H1 (cell line): ENCODE data around the gene ZC3H7B. TPM values are rescaled to one million over a fixed set of nuclear protein-coding genes. Genes with fewer than 3 reads are reported as not detected.

Source experiments
- CTCF ChIA-PET: fragments of 300-600 bp; sonication (Branson Sonifier 250); formaldehyde crosslinking; loops from one replicate; lab custom pipeline; 2021; ENCODE audit not compliant: partially characterized antibody; lab: Charles Lee
- POLR2A ChIA-PET: fragments of 300-600 bp; sonication (Branson Sonifier 250); formaldehyde crosslinking; loops from one replicate; lab custom pipeline; 2021; ENCODE audit warnings: inconsistent platforms; ENCODE audit not compliant: partially characterized antibody; lab: Charles Lee
- DNase-seq, 2 experiments: peaks; one replicate each; pipeline versions ENCODE4 v3.0.0 to v3.0.0-alpha.2; 2010 to 2022; ENCODE audit warnings: low spot score in 2 of 2, low read depth in 1 of 2, mixed read lengths in 1 of 2
- FAIRE-seq: peaks from 2 replicates; lab custom pipeline; 2011; peaks lifted over from hg19 to GRCh38; lab: Jason Lieb, UNC
- H2AFZ ChIP-seq: 2 replicates; pipeline ENCODE4 v1.8.1; 2012; ENCODE audit warnings: low read length, inconsistent platforms
- H2AK5ac ChIP-seq: 2 replicates; pipeline ENCODE4 v1.6.1; 2013; ENCODE audit warnings: low read depth, low read length
- H2BK120ac ChIP-seq: replicated peaks from 2 replicates; pipeline ENCODE3; 2013; ENCODE audit warnings: low read depth, low read length, inconsistent platforms
- H2BK12ac ChIP-seq: 2 replicates; pipeline ENCODE4 v1.6.1; 2013; ENCODE audit warnings: low read depth, low read length
- H2BK15ac ChIP-seq: 2 replicates; pipeline ENCODE4 v1.6.1; 2013; ENCODE audit warnings: low read length
- H2BK20ac ChIP-seq: 2 replicates; pipeline ENCODE4 v1.6.1; 2013; ENCODE audit warnings: low read length
- H2BK5ac ChIP-seq: 2 replicates; pipeline ENCODE4 v1.6.1; 2013; ENCODE audit warnings: low read depth, low read length
- H3K14ac ChIP-seq: 2 replicates; pipeline ENCODE4 v1.6.1; 2013; ENCODE audit warnings: inconsistent platforms; ENCODE audit not compliant: insufficient read length
- H3K18ac ChIP-seq: 2 replicates; pipeline ENCODE4 v1.6.1; 2013; ENCODE audit warnings: low read length; ENCODE audit errors: extremely low read depth
- H3K23ac ChIP-seq: 2 replicates; pipeline ENCODE4 v1.6.1; 2013; ENCODE audit warnings: inconsistent platforms; ENCODE audit not compliant: insufficient read length
- H3K23me2 ChIP-seq: 2 replicates; pipeline ENCODE4 v1.6.1; 2013; ENCODE audit warnings: low read depth, low read length
- H3K27ac ChIP-seq: 2 replicates; pipeline ENCODE4 v1.6.1; 2011; ENCODE audit warnings: low read depth, low read length, inconsistent platforms
- H3K27me3 ChIP-seq, 4 experiments: replicated peaks in 1 of 4; 1 replicate in 1 of 4; 2 replicates in 3 of 4; pipeline versions ENCODE4 v1.6.1 to v1.8.1; 2011 to 2013; ENCODE audit warnings: low read length in 3 of 4, mild to moderate bottlenecking in 3 of 4, inconsistent platforms in 2 of 4, mixed read lengths in 2 of 4, moderate library complexity in 1 of 4; ENCODE audit not compliant: control insufficient read depth in 3 of 4, insufficient read depth in 3 of 4; ENCODE audit errors: extremely low read depth in 1 of 4
- H3K36me3 ChIP-seq, 4 experiments: 2 replicates each; pipeline versions ENCODE4 v1.6.1 to v1.8.1; 2011 to 2013; ENCODE audit warnings: mild to moderate bottlenecking in 4 of 4, low read length in 3 of 4, moderate library complexity in 2 of 4, control low read depth in 1 of 4, inconsistent platforms in 1 of 4; ENCODE audit not compliant: insufficient read depth in 4 of 4, control insufficient read depth in 2 of 4
- H3K4ac ChIP-seq: replicated peaks from 2 replicates; pipeline ENCODE3; 2013; ENCODE audit warnings: low read length, low read depth, mixed read lengths, inconsistent platforms; ENCODE audit not compliant: insufficient read length
- H3K4me1 ChIP-seq, 4 experiments: replicated peaks in 1 of 4; 1 replicate in 1 of 4; 2 replicates in 3 of 4; pipeline versions ENCODE4 v1.6.1 to v1.8.1; 2011 to 2013; ENCODE audit warnings: low read length in 3 of 4, inconsistent platforms in 2 of 4, mixed read lengths in 1 of 4; ENCODE audit not compliant: insufficient read depth in 4 of 4, control insufficient read depth in 3 of 4
- H3K4me2 ChIP-seq, 2 experiments: 2 replicates each; pipeline versions ENCODE4 v1.6.1 to v1.8.1; 2011 to 2013; ENCODE audit warnings: low read depth in 2 of 2, low read length in 2 of 2, control low read depth in 1 of 2, inconsistent platforms in 1 of 2, mild to moderate bottlenecking in 1 of 2; ENCODE audit not compliant: insufficient read depth in 1 of 2
- H3K4me3 ChIP-seq, 4 experiments: fragments of 200-600, 300-600 bp in 1 of 4; sonication (generic), shearing (Covaris generic), sonication (Bioruptor Twin) in 1 of 4; 2 replicates each; pipeline versions ENCODE4 v1.5.1 to v1.8.1; 2011 to 2016; ENCODE audit warnings: low read length in 4 of 4, low read depth in 3 of 4, control low read depth in 2 of 4, inconsistent platforms in 2 of 4, mild to moderate bottlenecking in 2 of 4, mixed read lengths in 1 of 4, moderate library complexity in 1 of 4; ENCODE audit not compliant: insufficient read depth in 2 of 4; ENCODE audit errors: extremely low read depth in 1 of 4
- H3K56ac ChIP-seq: replicated peaks from 2 replicates; pipeline ENCODE3; 2013; ENCODE audit warnings: low read depth, mild to moderate bottlenecking, mixed read lengths, low read length, inconsistent platforms; ENCODE audit not compliant: insufficient read length
- H3K79me1 ChIP-seq: 2 replicates; pipeline ENCODE4 v1.6.1; 2013; ENCODE audit warnings: low read depth, low read length, control low read depth
- H3K79me2 ChIP-seq, 2 experiments: 2 replicates each; pipeline versions ENCODE4 v1.6.1 to v1.8.1; 2012 to 2013; ENCODE audit warnings: low read length in 2 of 2, mild to moderate bottlenecking in 2 of 2, inconsistent platforms in 1 of 2; ENCODE audit not compliant: insufficient read depth in 2 of 2, control insufficient read depth in 1 of 2
- H3K9ac ChIP-seq, 4 experiments: replicated peaks in 1 of 4; 1 replicate in 1 of 4; 2 replicates in 3 of 4; pipeline versions ENCODE4 v1.6.1 to v1.8.1; 2011 to 2013; ENCODE audit warnings: low read depth in 3 of 4, low read length in 3 of 4, control low read depth in 2 of 4, mild to moderate bottlenecking in 2 of 4, moderate library complexity in 2 of 4, inconsistent platforms in 1 of 4; ENCODE audit errors: extremely low read depth in 1 of 4
- H3K9me3 ChIP-seq, 2 experiments: 2 replicates each; pipeline versions ENCODE4 v1.6.1 to v1.8.1; 2012 to 2013; ENCODE audit warnings: mild to moderate bottlenecking in 2 of 2, moderate library complexity in 2 of 2, control low read depth in 1 of 2, inconsistent platforms in 1 of 2, low read depth in 1 of 2, low read length in 1 of 2, mixed read lengths in 1 of 2; ENCODE audit not compliant: insufficient read depth in 2 of 2
- H4K20me1 ChIP-seq, 2 experiments: replicated peaks in 1 of 2; 2 replicates each; pipeline versions ENCODE3 to v1.8.1; 2011 to 2013; ENCODE audit warnings: inconsistent platforms in 2 of 2, low read length in 2 of 2, mild to moderate bottlenecking in 1 of 2; ENCODE audit not compliant: insufficient read depth in 2 of 2, control insufficient read depth in 1 of 2
- H4K5ac ChIP-seq: 2 replicates; pipeline ENCODE4 v1.6.1; 2013; ENCODE audit warnings: low read length, low read depth, mixed read lengths, inconsistent platforms; ENCODE audit not compliant: insufficient read length
- H4K8ac ChIP-seq: 2 replicates; pipeline ENCODE4 v1.8.0; 2013; ENCODE audit warnings: mild to moderate bottlenecking, moderate library complexity, low read length, inconsistent platforms; ENCODE audit not compliant: insufficient read depth; ENCODE audit errors: extremely low read depth
- H4K91ac ChIP-seq: replicated peaks from 2 replicates; pipeline ENCODE3; 2013; ENCODE audit warnings: low read length, mixed read lengths, inconsistent platforms; ENCODE audit not compliant: insufficient read length
- BCL11A ChIP-seq, 2 experiments: IDR thresholded peaks; one replicate each; pipeline ENCODE4 v1.6.1; 2011; ENCODE audit warnings: low read depth in 2 of 2, low read length in 2 of 2, mild to moderate bottlenecking in 2 of 2
- CBX8 ChIP-seq: fragments of 300-800, 300-1000 bp; sonication (generic); IDR thresholded peaks from 2 replicates; pipeline ENCODE4 v1.7.1; 2016; ENCODE audit warnings: low read depth, low read length, borderline replicate concordance
- EGR1 ChIP-seq: IDR thresholded peaks from 2 replicates; pipeline ENCODE4 v1.6.1; 2011; ENCODE audit warnings: low read depth, low read length, borderline replicate concordance
- HDAC2 ChIP-seq, 2 experiments: fragments of 300-600 bp in 1 of 2; sonication (generic) in 1 of 2; IDR thresholded peaks; 2 replicates each; pipeline ENCODE4 v1.6.1; 2011 to 2012; ENCODE audit warnings: low read depth in 2 of 2, low read length in 2 of 2, mild to moderate bottlenecking in 2 of 2, moderate library complexity in 2 of 2, borderline replicate concordance in 1 of 2, inconsistent platforms in 1 of 2
- JUN ChIP-seq: IDR thresholded peaks from 2 replicates; pipeline ENCODE4 v1.6.1; 2011; ENCODE audit warnings: low read depth, mild to moderate bottlenecking, improper control_type of control experiment, low read length
- MAX ChIP-seq: IDR thresholded peaks from 2 replicates; pipeline ENCODE4 v1.6.1; 2012; ENCODE audit warnings: inconsistent platforms
- POLR2A ChIP-seq, 2 experiments: IDR thresholded peaks; 1 replicate in 1 of 2; 2 replicates in 1 of 2; pipeline ENCODE4 v1.6.1; 2011; ENCODE audit warnings: low read depth in 2 of 2, low read length in 2 of 2, mild to moderate bottlenecking in 2 of 2; ENCODE audit errors: control extremely low read depth in 1 of 2
- POLR2AphosphoS5 ChIP-seq: IDR thresholded peaks from 2 replicates; pipeline ENCODE4 v1.6.1; 2011; ENCODE audit warnings: low read depth, low read length
- RAD21 ChIP-seq, 2 experiments: IDR thresholded peaks in 1 of 2; conservative IDR thresholded peaks in 1 of 2; 2 replicates each; pipeline ENCODE4 v1.6.1; 2011; ENCODE audit warnings: low read depth in 2 of 2, low read length in 2 of 2, improper control_type of control experiment in 1 of 2, inconsistent platforms in 1 of 2, mild to moderate bottlenecking in 1 of 2, moderate library complexity in 1 of 2
- RNF2 ChIP-seq: fragments of 200-900, 300-1000 bp; sonication (generic); IDR thresholded peaks from 2 replicates; pipeline ENCODE4 v1.7.1; 2016; ENCODE audit warnings: borderline replicate concordance, low read depth, mild to moderate bottlenecking, antibody characterized with exemption, low read length; ENCODE audit not compliant: poor library complexity, severe bottlenecking; ENCODE audit errors: missing control alignments
- SIRT6 ChIP-seq: IDR thresholded peaks from one replicate; pipeline ENCODE4 v1.7.1; 2012; ENCODE audit warnings: low read length, inconsistent platforms
- SP2 ChIP-seq: IDR thresholded peaks from 2 replicates; pipeline ENCODE4 v1.6.1; 2012; ENCODE audit warnings: mild to moderate bottlenecking, low read length, inconsistent platforms
- TCF12 ChIP-seq: IDR thresholded peaks from 2 replicates; pipeline ENCODE4 v1.6.1; 2011; ENCODE audit warnings: low read depth, mild to moderate bottlenecking, low read length
- WGBS, 2 experiments: shearing (Covaris generic) in 1 of 2; methylation state at CpG; one replicate each; pipeline versions ENCODE4 v1.1.6 to v1.1.7; 2013 to 2015; ENCODE audit warnings: low lambda C conversion rate in 2 of 2, mixed read lengths in 2 of 2, inconsistent platforms in 1 of 2, low coverage in 1 of 2, missing lambda C conversion rate in 1 of 2; ENCODE audit not compliant: insufficient replicate concordance in 2 of 2, insufficient coverage in 1 of 2, insufficient read length in 1 of 2; ENCODE audit errors: extremely low coverage in 1 of 2, missing lambda C conversion rate in 1 of 2; 5-methylcytosine and 5-hydroxymethylcytosine counted together
- polyA plus RNA-seq, 7 experiments: library from polyadenylated mRNA; depleted of rRNA in 3 of 7; stranded (reverse) in 5 of 7; unstranded in 2 of 7; fragments of >200 nt in 5 of 7; fragments of 200-250 nt in 2 of 7; gene quantifications; 1 replicate in 5 of 7; 2 replicates in 1 of 7; 4 replicates in 1 of 7; pipeline versions ENCODE4 v1.2.1 to v1.2.3, GENCODE V29; 2011 to 2013; ENCODE audit warnings: missing spikeins in 2 of 7, mixed read lengths in 2 of 7
- total RNA-seq: library from RNA; stranded (reverse); fragmentation: NEBNext Ultra II Directional; extraction: Animal tissue kit (Norgen Biotek cat#: 25700); gene quantifications from 2 replicates; pipeline ENCODE4 v1.2.1, GENCODE V29; 2021
- TF ChIP-seq, protein P1 (sequence below): IDR thresholded peaks from 2 replicates; pipeline ENCODE4 v1.6.1; 2011; ENCODE audit warnings: low read depth, mild to moderate bottlenecking, low read length; ENCODE audit not compliant: insufficient read depth

The ZC3H7B gene
- total and polyA plus RNA-seq, 2 of the 8 experiments (the other 6 are each of a cell fraction or from before 2014, with no cell fraction given) = 35.5 to 78.6 TPM

DNA sequence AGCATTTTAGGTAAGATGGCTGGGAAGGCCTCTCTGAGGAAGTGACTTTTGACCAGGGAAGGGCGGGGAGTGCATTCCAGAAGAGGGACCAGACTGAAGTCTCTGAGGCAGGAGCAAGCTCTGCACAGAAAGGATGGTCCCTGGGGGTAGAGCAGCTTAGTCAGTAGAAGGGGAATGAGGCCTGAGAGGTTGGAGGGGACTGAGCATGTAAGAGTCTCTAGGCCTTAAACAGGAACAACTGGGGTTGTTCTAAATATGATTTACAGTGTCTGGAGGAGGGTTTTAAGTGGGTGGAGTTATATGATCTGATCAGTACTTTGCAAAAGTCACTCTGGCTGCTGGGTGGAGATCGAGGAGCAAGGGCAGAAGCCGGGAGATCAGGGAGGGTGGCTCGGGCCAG lies 48.8 kb downstream of the ZC3H7B start:
- Histone ChIP-seq H2AK5ac (no peak overlapping the region), H3K4ac (no peak overlapping the region), H2BK15ac (no peak overlapping the region), H2AFZ (no peak overlapping the region), H3K14ac (no peak overlapping the region), H3K23ac (no peak overlapping the region), H3K36me3 (peaks cover 15 to 64% (median 44%) of the 10 kb centered on the region in 4 experiments), H2BK20ac (no peak overlapping the region), H3K9ac (no peak overlapping the region), H3K4me3 (no peak overlapping the region), H3K79me2 (no peaks in the 10 kb centered on the region), H4K5ac (no peak overlapping the region), H3K79me1 (no peaks in the 10 kb centered on the region), H3K4me2 (no peak overlapping the region), H3K4me1 (no peaks in the 10 kb centered on the region), H2BK120ac (no peak overlapping the region), H4K8ac (no peak overlapping the region), H3K9me3 (no peaks in the 10 kb centered on the region), H2BK5ac (no peak overlapping the region), H3K56ac (no peak overlapping the region), H4K20me1 (peaks cover 0 to 4% of the 10 kb centered on the region in 2 experiments), H3K27me3 (no peaks in the 10 kb centered on the region), H4K91ac (no peak overlapping the region), H3K18ac (no peak overlapping the region), H2BK12ac (no peak overlapping the region), H3K27ac (no peak overlapping the region), H3K23me2 (no peaks in the 10 kb centered on the region)
- WGBS, 2 experiments = 94% methylated on average over 4 of the region's 4 CpGs; no CpG with 5 or more reads in 1 of the 2 experiments
- DNase-seq (no peak), FAIRE-seq (no peak)
- ChIA-PET CTCF (no interaction called here), POLR2A (interaction anchor here (1.1 to 1.9 kb wide), 2 partner anchors 10 to 30 kb away, joined by 3 to 5 read pairs; no protein-coding TSS in a partner anchor)
- TF ChIP-seq CBX8 (no peak), RAD21 (IDR thresholded peaks at IDR 0.05 in 1 of 2, conservative IDR thresholded peaks at IDR 0.05 in 1 of 2; ENCODE audit: low read depth in 2 of 2, low read length in 2 of 2) (no peak), SP2 (no peak), POLR2AphosphoS5 (no peak), MAX (no peak), RNF2 (no peak), BCL11A (IDR thresholded peaks at IDR 0.05; ENCODE audit: low read depth in 2 of 2, low read length in 2 of 2) (no peak), TCF12 (no peak), EGR1 (no peak), JUN (no peak), SIRT6 (no peak), POLR2A (IDR thresholded peaks at IDR 0.05; ENCODE audit: control extremely low read depth in 1 of 2, low read depth in 2 of 2, low read length in 2 of 2) (no peak), HDAC2 (IDR thresholded peaks at IDR 0.05; ENCODE audit: borderline replicate concordance in 1 of 2, low read depth in 2 of 2, low read length in 2 of 2) (no peak)
- TF ChIP-seq, protein P1, sequence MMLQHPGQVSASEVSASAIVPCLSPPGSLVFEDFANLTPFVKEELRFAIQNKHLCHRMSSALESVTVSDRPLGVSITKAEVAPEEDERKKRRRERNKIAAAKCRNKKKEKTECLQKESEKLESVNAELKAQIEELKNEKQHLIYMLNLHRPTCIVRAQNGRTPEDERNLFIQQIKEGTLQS = no peak
